Sigmoid colon (tissue), 7 donors: ENCODE measurements around the gene ZNF683. TPM values are rescaled to one million over a fixed set of nuclear protein-coding genes. Genes with fewer than 3 reads are reported as not detected.

Experiments
- DNase-seq: peaks from one replicate; pipeline ENCODE4 v3.0.0-alpha.2; 2019
- H3K27ac ChIP-seq, 4 donors: fragments of 200-600 bp; sonication (generic); one replicate each; pipeline ENCODE4 v1.5.1; 2016 to 2019; ENCODE audit warnings: mild to moderate bottlenecking in 1 of 4
- H3K27me3 ChIP-seq, 3 donors: fragments of 200-600 bp; sonication (generic); one replicate each; pipeline ENCODE4 v1.5.1; 2019; ENCODE audit warnings: mild to moderate bottlenecking in 1 of 3
- H3K36me3 ChIP-seq, 4 donors: fragments of 200-600 bp; sonication (generic); one replicate each; pipeline ENCODE4 v1.5.1; 2016 to 2019
- H3K4me1 ChIP-seq, 4 donors: fragments of 200-600 bp; sonication (generic); one replicate each; pipeline ENCODE4 v1.5.1; 2017 to 2019
- H3K4me3 ChIP-seq, 4 donors: fragments of 200-600 bp; sonication (generic); one replicate each; pipeline ENCODE4 v1.5.1; 2017 to 2019; ENCODE audit warnings: mild to moderate bottlenecking in 2 of 4, moderate library complexity in 1 of 4
- H3K9me3 ChIP-seq, 4 donors: fragments of 200-600 bp in 3 of 4; sonication (generic) in 3 of 4; one replicate each; pipeline versions ENCODE4 v1.5.1 to v1.6.1; 2013 to 2019
- CTCF ChIP-seq, 4 experiments: fragments of 450-650 bp in 3 of 4; fragments of 200-600 bp in 1 of 4; IDR thresholded peaks; one replicate each; pipeline ENCODE4 v1.5.1; 2016 to 2019; ENCODE audit warnings: antibody characterized with exemption in 4 of 4, mild to moderate bottlenecking in 3 of 4, moderate library complexity in 2 of 4
- EP300 ChIP-seq, 4 donors: sonication (generic); formaldehyde crosslinking; IDR thresholded peaks; one replicate each; pipeline ENCODE4 v1.6.1; 2017; ENCODE audit warnings: antibody characterized with exemption in 4 of 4
- POLR2A ChIP-seq, 2 donors: fragments of 450-650 bp; IDR thresholded peaks; one replicate each; pipeline ENCODE4 v1.6.1; 2016; ENCODE audit warnings: antibody characterized with exemption in 2 of 2, mild to moderate bottlenecking in 2 of 2, moderate library complexity in 2 of 2
- POLR2AphosphoS5 ChIP-seq, 4 donors: sonication (generic); formaldehyde crosslinking; IDR thresholded peaks; one replicate each; pipeline ENCODE4 v1.6.1; 2017; ENCODE audit warnings: antibody characterized with exemption in 4 of 4
- WGBS, 2 donors: extraction: QIAGEN DNeasy Blood & Tissue Kit; methylation state at CpG; one replicate each; pipeline ENCODE4 v1.1.7; 2013; 5-methylcytosine and 5-hydroxymethylcytosine counted together
- intact Hi-C: fragments of 100-400 bp; cut with DNase I; formaldehyde crosslinking; loops from one replicate; pipeline ENCODE4 v1.15.1; 2023
- polyA plus RNA-seq, 3 donors: library from polyadenylated mRNA; stranded (reverse); fragments of 200-250 nt; gene quantifications; one replicate each; pipeline ENCODE4 v1.2.3, GENCODE V29; 2013
- total RNA-seq, 4 donors: library from RNA; depleted of rRNA; stranded (reverse); fragments of >200 nt; gene quantifications; one replicate each; pipeline ENCODE4 v1.1.0, GENCODE V29; 2016
- donor health status: healthy with polysubstance abuse.
- donor health status: Bipolar disorder and iron deficiency.
- donor health status: healthy.

Gene ZNF683
- total and polyA plus RNA-seq, 7 donors = 0.52 TPM; not detected in 6

- no peaks in the 10 kb centered on the region for H3K4me1 ChIP-seq
- WGBS, 2 donors = 24 to 26% methylated on average over 9 of the region's 9 CpGs
- H3K27me3 ChIP-seq = peaks cover 36 to 72% (median 50%) of the 10 kb centered on the region in 3 donors
- DNase-seq = no peak
- no peak overlapping the region for H3K27ac ChIP-seq
- H3K9me3 ChIP-seq = no peaks in the 10 kb centered on the region
- TF ChIP-seq CTCF (IDR thresholded peaks at IDR 0.05) (no peak), POLR2A (IDR thresholded peaks at IDR 0.05) (no peak), EP300 (IDR thresholded peaks at IDR 0.05) (no peak), POLR2AphosphoS5 (IDR thresholded peaks at IDR 0.05) (no peak)
- no peak overlapping the region for H3K4me3 ChIP-seq
- intact Hi-C loops = no loop called here
- H3K36me3 ChIP-seq = no peaks in the 10 kb centered on the region
These were observed 39.8 kb upstream of the ZNF683 start for GRCh38 chr1:26412180-26412840.

- Histone ChIP-seq H3K27ac (no peak overlapping the region), H3K36me3 (no peaks in the 10 kb centered on the region), H3K27me3 (peaks cover 36 to 66% (median 44%) of the 10 kb centered on the region in 3 donors), H3K4me3 (no peak overlapping the region), H3K9me3 (no peaks in the 10 kb centered on the region), H3K4me1 (no peaks in the 10 kb centered on the region)
- 12 to 25% methylated on average over 20 of the region's 20 CpGs for WGBS, 2 donors
- no peak for DNase-seq
- TF ChIP-seq EP300 (IDR thresholded peaks at IDR 0.05) = no peak
- no peak for TF ChIP-seq CTCF (IDR thresholded peaks at IDR 0.05)
- TF ChIP-seq POLR2A (IDR thresholded peaks at IDR 0.05) = no peak
- TF ChIP-seq POLR2AphosphoS5 (IDR thresholded peaks at IDR 0.05) = no peak
- intact Hi-C loops = no loop called here
These were observed 39.1 kb upstream of the ZNF683 start for GRCh38 chr1:26411624-26412074.

GRCh38 chr1:26410706-26411623 lies 38.4 kb upstream of the ZNF683 start, which contains the start of gene LIN28A:
Gene LIN28A (plus strand): TSS chr1:26410817. CDS start chr1:26410892, 75 bp downstream.
- no peak for DNase-seq
- no peaks in the 10 kb centered on the region for H3K9me3 ChIP-seq
- peaks cover 36 to 60% (median 44%) of the 10 kb centered on the region in 3 donors for H3K27me3 ChIP-seq
- H3K36me3 ChIP-seq = no peaks in the 10 kb centered on the region
- TF ChIP-seq EP300 (IDR thresholded peaks at IDR 0.05) (no peak), POLR2AphosphoS5 (IDR thresholded peaks at IDR 0.05) (no peak), POLR2A (IDR thresholded peaks at IDR 0.05) (no peak), CTCF (IDR thresholded peaks at IDR 0.05) (no peak)
- H3K4me1 ChIP-seq = no peaks in the 10 kb centered on the region
- intact Hi-C loops = no loop called here
- 4 to 10% methylated on average over 70 of the region's 70 CpGs for WGBS, 2 donors
- H3K27ac ChIP-seq = no peak within 1 kb of the TSS
- H3K4me3 ChIP-seq = no peak within 1 kb of the TSS

GRCh38 chr1:26409191-26409807 lies 36.7 kb upstream of the ZNF683 start:
- no peaks in the 10 kb centered on the region for H3K4me1 ChIP-seq
- 3 to 12% methylated on average over 16 of the region's 16 CpGs for WGBS, 2 donors
- no peak for DNase-seq
- no peak for TF ChIP-seq EP300 (IDR thresholded peaks at IDR 0.05)
- TF ChIP-seq POLR2A (IDR thresholded peaks at IDR 0.05) = no peak
- no peak for TF ChIP-seq POLR2AphosphoS5 (IDR thresholded peaks at IDR 0.05)
- no peak for TF ChIP-seq CTCF (IDR thresholded peaks at IDR 0.05)
- no peak overlapping the region for H3K4me3 ChIP-seq
- peaks cover 36 to 54% (median 44%) of the 10 kb centered on the region in 3 donors for H3K27me3 ChIP-seq
- H3K9me3 ChIP-seq = no peaks in the 10 kb centered on the region
- no peak overlapping the region for H3K27ac ChIP-seq
- no peaks in the 10 kb centered on the region for H3K36me3 ChIP-seq
- intact Hi-C loops = no loop called here
